Adrenal gland (tissue), 5 donors: ENCODE results near the gene CDKL2.

Experiments
- POLR2A ChIP-seq, 2 donors: fragments of 450-650 bp; IDR thresholded peaks; one replicate each; pipeline ENCODE4 v1.6.1; 2017; ENCODE audit warnings: antibody characterized with exemption in 2 of 2, mild to moderate bottlenecking in 2 of 2, moderate library complexity in 1 of 2
- TF ChIP-seq, protein P1 (sequence below), 6 experiments: fragments of 450-650 bp in 4 of 6; fragments of 200-600 bp in 2 of 6; sonication (generic) in 1 of 6; IDR thresholded peaks; 1 replicate in 5 of 6; 2 replicates in 1 of 6; pipeline versions ENCODE4 v1.5.1 to v1.8.0; 2016 to 2021; ENCODE audit warnings: antibody characterized with exemption in 6 of 6, mild to moderate bottlenecking in 2 of 6, moderate library complexity in 1 of 6
- donor health status: DM: no; HTN: no; CAD: no.

DNA sequence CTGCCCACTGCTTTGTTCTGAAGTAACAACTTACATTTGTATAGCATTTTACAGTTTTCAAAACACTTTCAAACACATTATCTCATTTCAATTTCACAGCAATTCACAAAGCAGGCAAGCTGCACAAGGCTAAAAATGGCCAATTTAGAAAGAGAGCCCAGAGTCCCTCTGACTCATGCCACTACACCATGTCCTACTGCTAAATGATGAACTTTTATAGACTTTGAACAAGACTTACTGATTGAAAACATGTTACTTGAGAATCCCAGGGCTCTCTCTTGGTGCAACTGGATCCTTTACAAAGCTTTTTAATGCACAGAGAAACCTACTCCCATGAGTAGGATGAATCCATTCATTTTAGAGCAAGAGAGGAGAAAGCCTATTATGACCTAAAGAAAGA is 48.6 kb upstream of the CDKL2 start:
- TF ChIP-seq, protein P1, sequence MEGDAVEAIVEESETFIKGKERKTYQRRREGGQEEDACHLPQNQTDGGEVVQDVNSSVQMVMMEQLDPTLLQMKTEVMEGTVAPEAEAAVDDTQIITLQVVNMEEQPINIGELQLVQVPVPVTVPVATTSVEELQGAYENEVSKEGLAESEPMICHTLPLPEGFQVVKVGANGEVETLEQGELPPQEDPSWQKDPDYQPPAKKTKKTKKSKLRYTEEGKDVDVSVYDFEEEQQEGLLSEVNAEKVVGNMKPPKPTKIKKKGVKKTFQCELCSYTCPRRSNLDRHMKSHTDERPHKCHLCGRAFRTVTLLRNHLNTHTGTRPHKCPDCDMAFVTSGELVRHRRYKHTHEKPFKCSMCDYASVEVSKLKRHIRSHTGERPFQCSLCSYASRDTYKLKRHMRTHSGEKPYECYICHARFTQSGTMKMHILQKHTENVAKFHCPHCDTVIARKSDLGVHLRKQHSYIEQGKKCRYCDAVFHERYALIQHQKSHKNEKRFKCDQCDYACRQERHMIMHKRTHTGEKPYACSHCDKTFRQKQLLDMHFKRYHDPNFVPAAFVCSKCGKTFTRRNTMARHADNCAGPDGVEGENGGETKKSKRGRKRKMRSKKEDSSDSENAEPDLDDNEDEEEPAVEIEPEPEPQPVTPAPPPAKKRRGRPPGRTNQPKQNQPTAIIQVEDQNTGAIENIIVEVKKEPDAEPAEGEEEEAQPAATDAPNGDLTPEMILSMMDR (IDR thresholded peaks at IDR 0.05) = no peak
- TF ChIP-seq POLR2A (IDR thresholded peaks at IDR 0.05) = no peak
